Central memory CD4-positive, alpha-beta T cell (primary cell): Measurements from ENCODE around the gene HOMER2.
"Not testable (repeated sequence)": the region's sequence is repeated elsewhere in the genome, so short reads cannot be mapped to it uniquely, and the experiment has no call there.

Source experiments
- DNase-seq: peaks from one replicate; pipeline ENCODE4 v3.0.0; 2022

Gene HOMER2

GRCh38 chr15:82892573-82892972 lies 59.9 kb downstream of the HOMER2 start:
- DNase-seq, result no peak

- no peak for DNase-seq
These were observed 61.5 kb downstream of the HOMER2 start for GRCh38 chr15:82890995-82891390.

- DNase-seq, result no peak
These were observed 62.1 kb downstream of the HOMER2 start for GRCh38 chr15:82890338-82890994.

- DNase-seq, result no peak
These were observed 70.1 kb downstream of the HOMER2 start for GRCh38 chr15:82882273-82882928.

- no peak for DNase-seq
These were observed 70.8 kb downstream of the HOMER2 start for GRCh38 chr15:82881747-82882146.

- no peak for DNase-seq
These were observed 71.8 kb downstream of the HOMER2 start for GRCh38 chr15:82880704-82881103.

GRCh38 chr15:82878325-82878724 lies 74.2 kb downstream of the HOMER2 start:
- DNase-seq, result no peak

GRCh38 chr15:82877825-82878224 lies 74.7 kb downstream of the HOMER2 start:
- DNase-seq, result no peak

GRCh38 chr15:82875411-82876003 lies 77.0 kb downstream of the HOMER2 start:
- DNase-seq, result no peak

- no peak for DNase-seq
These were observed 77.6 kb downstream of the HOMER2 start for GRCh38 chr15:82874961-82875360.

- DNase-seq, result no peak
These were observed 78.3 kb downstream of the HOMER2 start for GRCh38 chr15:82874267-82874666.

- DNase-seq, result no peak
These were observed 79.4 kb downstream of the HOMER2 start for GRCh38 chr15:82873000-82873680.

- DNase-seq, result no peak
These were observed 80.6 kb downstream of the HOMER2 start for GRCh38 chr15:82871832-82872484.

GRCh38 chr15:82871358-82871757 lies 81.2 kb downstream of the HOMER2 start:
- no peak for DNase-seq

GRCh38 chr15:82870727-82871320 lies 81.7 kb downstream of the HOMER2 start:
- DNase-seq, result no peak

- DNase-seq, result not testable (repeated sequence)
These were observed 86.5 kb downstream of the HOMER2 start for GRCh38 chr15:82865981-82866380.

GRCh38 chr15:82865581-82865980 lies 86.9 kb downstream of the HOMER2 start:
- DNase-seq, result not testable (repeated sequence)

GRCh38 chr15:82864967-82865366 lies 87.6 kb downstream of the HOMER2 start:
- DNase-seq, result no peak

GRCh38 chr15:82862886-82863285 lies 89.6 kb downstream of the HOMER2 start:
- no peak for DNase-seq

- DNase-seq, result no peak
These were observed 93.6 kb downstream of the HOMER2 start for GRCh38 chr15:82858932-82859331.

- no peak for DNase-seq
These were observed 95.9 kb downstream of the HOMER2 start for GRCh38 chr15:82856397-82857170.
